CD14-positive monocyte (primary cell): ENCODE measurements around the gene TSHZ1. TPM values are rescaled to one million over a fixed set of nuclear protein-coding genes. Genes with fewer than 3 reads are reported as not detected.

Experiments used
- DNase-seq, 3 donors: peaks; one replicate each; pipeline ENCODE4 v3.0.0-alpha.2; 2011 to 2022
- H2AFZ ChIP-seq: 2 replicates; pipeline ENCODE4 v1.6.0; 2012; ENCODE audit warnings: mild to moderate bottlenecking, low read depth, low read length, inconsistent platforms; ENCODE audit not compliant: insufficient read depth, poor library complexity, severe bottlenecking
- H3K27ac ChIP-seq, 2 donors: 1 replicate in 1 of 2; 2 replicates in 1 of 2; pipeline ENCODE4 v1.5.1; 2012 to 2013; ENCODE audit warnings: low read length in 2 of 2, control low read depth in 1 of 2, inconsistent platforms in 1 of 2, low read depth in 1 of 2, mild to moderate bottlenecking in 1 of 2
- H3K27me3 ChIP-seq, 2 donors: one replicate each; pipeline versions ENCODE4 v1.6.0 to v1.6.1; 2011 to 2013; ENCODE audit warnings: low read length in 2 of 2; ENCODE audit not compliant: control insufficient read depth in 2 of 2, insufficient read depth in 2 of 2
- H3K36me3 ChIP-seq, 2 donors: replicated peaks in 1 of 2; 1 replicate in 1 of 2; 2 replicates in 1 of 2; pipeline versions ENCODE4 v1.5.1 to v1.6.1; 2012 to 2013; ENCODE audit warnings: low read length in 2 of 2, control low read depth in 1 of 2, inconsistent platforms in 1 of 2, mild to moderate bottlenecking in 1 of 2; ENCODE audit not compliant: insufficient read depth in 2 of 2, control insufficient read depth in 1 of 2
- H3K4me1 ChIP-seq, 2 donors: 1 replicate in 1 of 2; 2 replicates in 1 of 2; pipeline versions ENCODE4 v1.5.1 to v1.6.1; 2012 to 2013; ENCODE audit warnings: low read length in 2 of 2, control low read depth in 1 of 2, inconsistent platforms in 1 of 2, mild to moderate bottlenecking in 1 of 2, moderate library complexity in 1 of 2; ENCODE audit not compliant: insufficient read depth in 2 of 2, control insufficient read depth in 1 of 2
- H3K4me2 ChIP-seq: replicated peaks from 2 replicates; pipeline ENCODE3; 2012; ENCODE audit warnings: low read length, moderate library complexity, mild to moderate bottlenecking; ENCODE audit not compliant: poor library complexity, severe bottlenecking; ENCODE audit errors: extremely low read depth
- H3K4me3 ChIP-seq, 3 experiments: fragments of 200-600 bp in 1 of 3; sonication (generic) in 1 of 3; replicated peaks in 1 of 3; 1 replicate in 2 of 3; 2 replicates in 1 of 3; pipeline ENCODE4 v1.5.1; 2011 to 2013; ENCODE audit warnings: low read length in 3 of 3, mild to moderate bottlenecking in 3 of 3, control low read depth in 2 of 3, low read depth in 2 of 3, inconsistent platforms in 1 of 3, moderate library complexity in 1 of 3
- H3K79me2 ChIP-seq: 2 replicates; pipeline ENCODE4 v1.6.0; 2012; ENCODE audit warnings: mild to moderate bottlenecking, control low read depth, inconsistent platforms, low read length, moderate library complexity; ENCODE audit not compliant: insufficient read depth
- H3K9ac ChIP-seq: 2 replicates; pipeline ENCODE4 v1.6.0; 2017; ENCODE audit warnings: low read length, mild to moderate bottlenecking; ENCODE audit not compliant: insufficient read depth, poor library complexity, severe bottlenecking
- H3K9me3 ChIP-seq, 2 donors: replicated peaks in 1 of 2; 1 replicate in 1 of 2; 2 replicates in 1 of 2; pipeline versions ENCODE4 v1.5.1 to v1.6.1; 2012 to 2013; ENCODE audit warnings: low read length in 2 of 2, control low read depth in 1 of 2; ENCODE audit not compliant: control insufficient read depth in 1 of 2, insufficient read depth in 1 of 2
- H4K20me1 ChIP-seq: 2 replicates; pipeline ENCODE4 v1.6.0; 2012; ENCODE audit warnings: mild to moderate bottlenecking, low read length, control low read depth, moderate library complexity; ENCODE audit not compliant: insufficient read depth
- H3K27ac Mint-ChIP-seq, 7 donors: one replicate each; pipeline ENCODE4 v1.8.0; 2020; ENCODE audit warnings: mild to moderate bottlenecking in 7 of 7, mixed read lengths in 7 of 7, moderate library complexity in 6 of 7, inconsistent platforms in 2 of 7
- H3K27me3 Mint-ChIP-seq, 3 donors: one replicate each; pipeline ENCODE4 v1.8.0; 2021 to 2022; ENCODE audit warnings: low read depth in 3 of 3, mild to moderate bottlenecking in 3 of 3, mixed read lengths in 3 of 3, moderate library complexity in 3 of 3, inconsistent platforms in 1 of 3
- H3K36me3 Mint-ChIP-seq, 2 donors: one replicate each; pipeline ENCODE4 v1.8.0; 2020; ENCODE audit warnings: mixed read lengths in 2 of 2, inconsistent platforms in 1 of 2, mild to moderate bottlenecking in 1 of 2
- H3K4me1 Mint-ChIP-seq: one replicate; pipeline ENCODE4 v1.8.0; 2020; ENCODE audit warnings: mild to moderate bottlenecking, mixed read lengths
- H3K4me3 Mint-ChIP-seq, 2 donors: one replicate each; pipeline ENCODE4 v1.8.0; 2020; ENCODE audit warnings: mild to moderate bottlenecking in 2 of 2, mixed read lengths in 2 of 2, moderate library complexity in 1 of 2
- H3K9me3 Mint-ChIP-seq, 7 donors: one replicate each; pipeline ENCODE4 v1.8.0; 2020 to 2022; ENCODE audit warnings: mixed read lengths in 7 of 7, mild to moderate bottlenecking in 6 of 7, moderate library complexity in 6 of 7, inconsistent platforms in 2 of 7
- CTCF ChIP-seq: fragments of 200-600 bp; IDR thresholded peaks from one replicate; pipeline ENCODE4 v1.8.0; 2022; ENCODE audit warnings: antibody characterized with exemption, mild to moderate bottlenecking
- WGBS: methylation state at CpG from one replicate; pipeline ENCODE4 v1.1.5; 2013; ENCODE audit warnings: missing lambda C conversion rate; ENCODE audit not compliant: insufficient coverage; 5-methylcytosine and 5-hydroxymethylcytosine counted together
- intact Hi-C, 2 donors: fragments of 100-400 bp; cut with micrococcal nuclease; formaldehyde crosslinking; loops; one replicate each; pipeline versions ENCODE4 v1.15.0 to v1.15.1; 2023
- polyA plus RNA-seq, 3 donors: library from polyadenylated mRNA; depleted of rRNA in 1 of 3; unstranded in 2 of 3; stranded (reverse) in 1 of 3; fragments of 300-500 nt in 2 of 3; fragments of >200 nt in 1 of 3; fragmentation: Illumina TruSeq in 2 of 3; gene quantifications; 1 replicate in 2 of 3; 2 replicates in 1 of 3; pipeline ENCODE4 v1.2.3, GENCODE V29; 2012 to 2021

TSHZ1 gene
- polyA plus RNA-seq, 3 donors = 0.76 to 3.3 (median 1.4) TPM

- no peak overlapping the region for H3K27ac ChIP-seq
- H3K36me3 ChIP-seq = peaks cover 15 to 32% of the 10 kb centered on the region in 2 donors
- no peak overlapping the region for H3K4me3 ChIP-seq
- Mint-ChIP-seq H3K4me1 (no peaks in the 10 kb centered on the region), H3K4me3 (no peak overlapping the region), H3K36me3 (peaks cover 30 to 37% of the 10 kb centered on the region in 2 donors), H3K27me3 (peaks cover 0 to 1% (median 0%) of the 10 kb centered on the region in 3 donors), H3K27ac (no peak overlapping the region), H3K9me3 (peaks cover 15 to 24% (median 19%) of the 10 kb centered on the region in 7 donors)
- H3K79me2 ChIP-seq = no peaks in the 10 kb centered on the region
- no peak for TF ChIP-seq CTCF
- H3K4me1 ChIP-seq = no peaks in the 10 kb centered on the region
- no peak overlapping the region for H2AFZ ChIP-seq
- WGBS = no CpG with 5 or more reads among the region's 4 CpGs
- H3K27me3 ChIP-seq = no peaks in the 10 kb centered on the region
- DNase-seq = no peak
- no peak overlapping the region for H3K4me2 ChIP-seq
- H3K9me3 ChIP-seq = peaks cover 19 to 22% of the 10 kb centered on the region in 2 donors
- H3K9ac ChIP-seq = no peak overlapping the region
- intact Hi-C loops = no loop called here
- no peaks in the 10 kb centered on the region for H4K20me1 ChIP-seq
These were observed 79.2 kb downstream of the TSHZ1 start for GRCh38 chr18:75289761-75290160.

- Histone ChIP-seq H3K4me3 (no peak overlapping the region), H3K36me3 (peaks cover 12 to 24% of the 10 kb centered on the region in 2 donors), H3K9me3 (peaks cover 13 to 17% of the 10 kb centered on the region in 2 donors), H4K20me1 (no peaks in the 10 kb centered on the region), H3K4me2 (no peak overlapping the region), H3K27ac (no peak overlapping the region), H2AFZ (no peak overlapping the region), H3K27me3 (no peaks in the 10 kb centered on the region), H3K9ac (no peak overlapping the region), H3K4me1 (no peaks in the 10 kb centered on the region), H3K79me2 (no peaks in the 10 kb centered on the region)
- intact Hi-C loops = no loop called here
- Mint-ChIP-seq H3K27ac (no peak overlapping the region), H3K9me3 (peaks cover 8 to 15% (median 13%) of the 10 kb centered on the region in 7 donors), H3K4me1 (no peaks in the 10 kb centered on the region), H3K4me3 (no peak overlapping the region), H3K36me3 (peaks cover 21 to 26% of the 10 kb centered on the region in 2 donors), H3K27me3 (peaks cover 0 to 1% (median 0%) of the 10 kb centered on the region in 3 donors)
- no peak for TF ChIP-seq CTCF
- DNase-seq = no peak
- WGBS = 96% methylated on average over 4 of the region's 9 CpGs
These were observed 80.3 kb downstream of the TSHZ1 start for GRCh38 chr18:75290737-75291358.
